ENCODE data around the gene SLCO2A1.

- TF ChIP-seq CTCF (IDR thresholded peaks at IDR 0.05): no peak
- TF ChIP-seq POLR2A (IDR thresholded peaks at IDR 0.05): no peak
These were observed 45.9 kb downstream of the SLCO2A1 start for GRCh38 chr3:133983576-133984560.

Data from body of pancreas (tissue), 4 donors.